HL-60 (cell line): ENCODE measurements around the gene COL23A1.
A peak's percentile ranks its signal among the peaks of the same experiment; 100 is the strongest.

Experiments used
- DNase-seq, 2 experiments: peaks; one replicate each; pipeline ENCODE4 v3.0.0-alpha.2; 2010 to 2020; ENCODE audit warnings: low read depth in 1 of 2, low spot score in 1 of 2
- H3K27ac ChIP-seq: fragments of 250-450 bp; sonication (Bioruptor Pico); replicated peaks from 2 replicates; pipeline ENCODE4 v1.5.1; 2020; ENCODE audit warnings: mild to moderate bottlenecking, moderate library complexity
- H3K27me3 ChIP-seq: fragments of 250-450 bp; sonication (Bioruptor Pico); 2 replicates; pipeline ENCODE4 v1.5.1; 2021; ENCODE audit warnings: mild to moderate bottlenecking, moderate library complexity; ENCODE audit not compliant: insufficient read depth, poor library complexity, severe bottlenecking
- H3K4me3 ChIP-seq: replicated peaks from 2 replicates; pipeline ENCODE4 v1.5.1; 2011; ENCODE audit warnings: mild to moderate bottlenecking, control low read depth, low read length; ENCODE audit not compliant: insufficient read depth
- CTCF ChIP-seq: IDR thresholded peaks from one replicate; pipeline ENCODE4 v1.5.1; 2011; ENCODE audit warnings: low read length, control low read depth, inconsistent platforms; ENCODE audit not compliant: insufficient read depth
- GABPA ChIP-seq: IDR thresholded peaks from 2 replicates; pipeline ENCODE4 v1.6.1; 2012; ENCODE audit warnings: low read depth
- POLR2AphosphoS5 ChIP-seq: IDR thresholded peaks from 2 replicates; pipeline ENCODE4 v1.6.1; 2012; ENCODE audit warnings: low read depth
- REST ChIP-seq: IDR thresholded peaks from 2 replicates; pipeline ENCODE4 v1.6.1; 2012; ENCODE audit warnings: low read depth; ENCODE audit not compliant: insufficient replicate concordance
- SPI1 ChIP-seq: IDR thresholded peaks from 2 replicates; pipeline ENCODE4 v1.6.1; 2012; ENCODE audit warnings: low read depth, mild to moderate bottlenecking, borderline replicate concordance

The COL23A1 gene

GRCh38 chr5:178314061-178314660 lies 276.0 kb downstream of the COL23A1 start:
- no peak for DNase-seq
- TF ChIP-seq REST (no peak), POLR2AphosphoS5 (no peak), SPI1 (no peak), GABPA (no peak), CTCF (no peak)

GRCh38 chr5:178313316-178313715 lies 276.9 kb downstream of the COL23A1 start:
- no peaks in the 10 kb centered on the region for H3K27me3 ChIP-seq
- TF ChIP-seq CTCF (no peak), POLR2AphosphoS5 (no peak), REST (no peak)
- DNase-seq, result no peak
- H3K4me3 ChIP-seq, result no peak overlapping the region
- H3K27ac ChIP-seq, result no peak overlapping the region; the same call in 1 of the 2 replicates

More at GRCh38 chr5:178314061-178314660, 276.0 kb downstream of the COL23A1 start:
- H3K27ac ChIP-seq, result no peak overlapping the region
- H3K4me3 ChIP-seq, result no peak overlapping the region
- H3K27me3 ChIP-seq, result no peaks in the 10 kb centered on the region

- TF ChIP-seq REST, result no peak
- peak; percentile 25; the same call in 1 of the 2 replicates for TF ChIP-seq POLR2AphosphoS5
- peak; percentile 56 to 58 for DNase-seq
- peak overlapping the region; percentile 26 for H3K27ac ChIP-seq
- H3K27me3 ChIP-seq, result no peaks in the 10 kb centered on the region
- H3K4me3 ChIP-seq, result no peak overlapping the region
Observed at GRCh38 chr5:178312880-178313282, 277.3 kb downstream of the COL23A1 start.
